SK-N-SH (cell line): Measurements from ENCODE around the gene KLK3. TPM values are rescaled to one million over a fixed set of nuclear protein-coding genes. Genes with fewer than 3 reads are reported as not detected.

Source experiments
- CTCF ChIA-PET: fragments of 300-600, 350-600 bp; formaldehyde crosslinking; extraction: SDS; loops from one replicate; lab custom pipeline; 2021; lab: Yijun Ruan, JAX
- POLR2A ChIA-PET: fragments of 350-600 bp; sonication (Branson Sonifier 250); formaldehyde crosslinking; extraction: SDS; loops from one replicate; lab custom pipeline; 2020; ENCODE audit warnings: antibody characterized with exemption, inconsistent platforms; lab: Yijun Ruan, JAX
- DNase-seq: peaks from one replicate; pipeline ENCODE4 v3.0.0; 2012
- H2AFZ ChIP-seq: fragments of 200-600 bp; sonication (generic); 2 replicates; pipeline ENCODE4 v1.8.1; 2016; ENCODE audit warnings: antibody characterized with exemption, mild to moderate bottlenecking, low read depth
- H3F3A ChIP-seq: fragments of 200-600 bp; sonication (generic); replicated peaks from 2 replicates; pipeline ENCODE3; 2016; ENCODE audit warnings: antibody characterized with exemption, mild to moderate bottlenecking; ENCODE audit not compliant: insufficient read depth
- H3K27ac ChIP-seq, 2 experiments: fragments of 200-500 bp in 1 of 2; fragments of 200-600 bp in 1 of 2; sonication (Bioruptor generic) in 1 of 2; sonication (generic), shearing (Covaris generic) in 1 of 2; 2 replicates each; pipeline versions ENCODE4 v1.5.1 to v1.6.1; 2014 to 2016; ENCODE audit warnings: low read depth in 2 of 2, inconsistent platforms in 1 of 2, low read length in 1 of 2, mild to moderate bottlenecking in 1 of 2, mixed read lengths in 1 of 2
- H3K27me3 ChIP-seq: fragments of 200-600 bp; sonication (generic), shearing (Covaris generic); 2 replicates; pipeline ENCODE4 v1.6.1; 2016; ENCODE audit warnings: mixed run types; ENCODE audit not compliant: insufficient read depth
- H3K36me3 ChIP-seq, 2 experiments: fragments of 200-500 bp in 1 of 2; fragments of 200-600 bp in 1 of 2; sonication (Bioruptor generic) in 1 of 2; sonication (generic) in 1 of 2; replicated peaks in 1 of 2; 2 replicates each; pipeline versions ENCODE3 to v1.5.1; 2014 to 2016; ENCODE audit warnings: low read length in 1 of 2, mild to moderate bottlenecking in 1 of 2; ENCODE audit not compliant: insufficient read depth in 2 of 2, control insufficient read depth in 1 of 2
- H3K4me1 ChIP-seq, 2 experiments: fragments of 200-500 bp in 1 of 2; fragments of 200-600 bp in 1 of 2; sonication (Bioruptor generic) in 1 of 2; sonication (generic), shearing (Covaris generic) in 1 of 2; 2 replicates each; pipeline versions ENCODE4 v1.5.1 to v1.6.1; 2014 to 2016; ENCODE audit warnings: low read depth in 1 of 2, low read length in 1 of 2, mixed run types in 1 of 2; ENCODE audit not compliant: insufficient read depth in 2 of 2, control insufficient read depth in 1 of 2
- H3K4me2 ChIP-seq: fragments of 200-600 bp; sonication (generic), shearing (Covaris generic); 2 replicates; pipeline ENCODE4 v1.6.1; 2017; ENCODE audit warnings: mixed run types
- H3K4me3 ChIP-seq, 2 experiments: fragments of 200-500 bp in 1 of 2; fragments of 200-600 bp in 1 of 2; sonication (Bioruptor generic) in 1 of 2; sonication (generic), shearing (Covaris generic) in 1 of 2; 2 replicates each; pipeline versions ENCODE4 v1.5.1 to v1.8.1; 2014 to 2016; ENCODE audit warnings: low read depth in 2 of 2, inconsistent platforms in 1 of 2, low read length in 1 of 2, mild to moderate bottlenecking in 1 of 2, mixed read lengths in 1 of 2, moderate library complexity in 1 of 2
- H3K79me2 ChIP-seq: fragments of 200-600 bp; sonication (generic); 2 replicates; pipeline ENCODE4 v1.8.1; 2017; ENCODE audit warnings: mild to moderate bottlenecking; ENCODE audit not compliant: insufficient read depth
- H3K9ac ChIP-seq: fragments of 200-600 bp; sonication (generic); 2 replicates; pipeline ENCODE4 v1.6.1; 2017; ENCODE audit warnings: mixed run types
- H3K9me2 ChIP-seq: fragments of 200-600 bp; sonication (generic); 2 replicates; pipeline ENCODE4 v1.6.1; 2017; ENCODE audit warnings: mixed run types
- H3K9me3 ChIP-seq: fragments of 200-600 bp; sonication (generic); 2 replicates; pipeline ENCODE4 v1.6.1; 2017; ENCODE audit warnings: mixed run types, mild to moderate bottlenecking, moderate library complexity
- H4K20me1 ChIP-seq: fragments of 200-600 bp; sonication (generic); 2 replicates; pipeline ENCODE4 v1.6.1; 2017; ENCODE audit warnings: mild to moderate bottlenecking, mixed run types; ENCODE audit not compliant: insufficient read depth
- ELF1 ChIP-seq: IDR thresholded peaks from 2 replicates; pipeline ENCODE4 v1.4.0; 2012
- EZH2phosphoT487 ChIP-seq: fragments of 200-600 bp; sonication (generic); IDR thresholded peaks from 2 replicates; pipeline ENCODE4 v1.6.1; 2017; ENCODE audit warnings: low read depth, mixed run types, mild to moderate bottlenecking, antibody characterized with exemption, moderate library complexity, borderline replicate concordance
- FOSL2 ChIP-seq: IDR thresholded peaks from 2 replicates; pipeline ENCODE4 v1.4.0; 2012; ENCODE audit warnings: low read depth, mild to moderate bottlenecking, moderate library complexity, borderline replicate concordance
- FOXJ3 ChIP-seq: sonication (generic); formaldehyde crosslinking; IDR thresholded peaks from 2 replicates; pipeline ENCODE4 v1.5.1; 2020; ENCODE audit warnings: mild to moderate bottlenecking, missing genetic modification reagents
- FOXM1 ChIP-seq: IDR thresholded peaks from 2 replicates; pipeline ENCODE4 v1.4.0; 2012; ENCODE audit warnings: low read depth, mild to moderate bottlenecking
- JUND ChIP-seq: IDR thresholded peaks from 2 replicates; pipeline ENCODE4 v1.4.0; 2012
- NFIC ChIP-seq: IDR thresholded peaks from 2 replicates; pipeline ENCODE4 v1.4.0; 2012; ENCODE audit warnings: borderline replicate concordance
- POLR2AphosphoS5 ChIP-seq: IDR thresholded peaks from 2 replicates; pipeline ENCODE4 v1.6.1; 2012; ENCODE audit warnings: low read depth, low read length
- RCOR1 ChIP-seq: fragments of 150-350 bp; IDR thresholded peaks from 2 replicates; pipeline ENCODE4 v1.6.1; 2017; ENCODE audit warnings: antibody characterized with exemption, low read length
- RFX5 ChIP-seq: IDR thresholded peaks from 2 replicates; pipeline ENCODE4 v1.6.1; 2012; ENCODE audit warnings: mild to moderate bottlenecking, improper control_type of control experiment, low read length
- SIN3A ChIP-seq: IDR thresholded peaks from 2 replicates; pipeline ENCODE4 v1.6.1; 2012; ENCODE audit warnings: low read depth, mild to moderate bottlenecking, low read length, moderate library complexity, borderline replicate concordance
- SMC3 ChIP-seq: IDR thresholded peaks from 2 replicates; pipeline ENCODE4 v1.6.1; 2012; ENCODE audit warnings: low read depth, low read length, improper control_type of control experiment
- TAF1 ChIP-seq: IDR thresholded peaks from 2 replicates; pipeline ENCODE4 v1.6.1; 2012; ENCODE audit warnings: low read depth, mild to moderate bottlenecking, low read length, moderate library complexity, borderline replicate concordance
- TEAD4 ChIP-seq: IDR thresholded peaks from 2 replicates; pipeline ENCODE4 v1.4.0; 2012; ENCODE audit warnings: mild to moderate bottlenecking, borderline replicate concordance; ENCODE audit not compliant: insufficient read depth
- YY1 ChIP-seq: IDR thresholded peaks from 2 replicates; pipeline ENCODE4 v1.4.0; 2012; ENCODE audit warnings: low read depth, mild to moderate bottlenecking
- WGBS: methylation state at CpG from one replicate; pipeline ENCODE4 v1.1.6; 2017; ENCODE audit warnings: low lambda C conversion rate; 5-methylcytosine and 5-hydroxymethylcytosine counted together
- polyA plus RNA-seq, 3 experiments: library from polyadenylated mRNA; depleted of rRNA; stranded (reverse); fragments of >200 nt; gene quantifications; 2 replicates each; pipeline ENCODE4 v1.2.3, GENCODE V29; 2012
- TF ChIP-seq, protein P1 (sequence below): IDR thresholded peaks from 2 replicates; pipeline ENCODE4 v1.4.0; 2012; ENCODE audit warnings: low read depth
- TF ChIP-seq, protein P2 (sequence below): IDR thresholded peaks from 2 replicates; pipeline ENCODE4 v1.4.0; 2012; ENCODE audit warnings: low read depth, borderline replicate concordance
- TF ChIP-seq, protein P3 (sequence below): IDR thresholded peaks from 2 replicates; pipeline ENCODE4 v1.6.1; 2012; ENCODE audit warnings: mild to moderate bottlenecking, low read depth, low read length, moderate library complexity
- TF ChIP-seq, protein P4 (sequence below): fragments of 150-350 bp; IDR thresholded peaks from 2 replicates; pipeline ENCODE4 v1.6.1; 2017; ENCODE audit warnings: antibody characterized with exemption, low read length, low read depth, borderline replicate concordance

Gene KLK3
- polyA plus RNA-seq, 1 of the 3 experiments (the other 2 are of a cell fraction) = not detected

DNA sequence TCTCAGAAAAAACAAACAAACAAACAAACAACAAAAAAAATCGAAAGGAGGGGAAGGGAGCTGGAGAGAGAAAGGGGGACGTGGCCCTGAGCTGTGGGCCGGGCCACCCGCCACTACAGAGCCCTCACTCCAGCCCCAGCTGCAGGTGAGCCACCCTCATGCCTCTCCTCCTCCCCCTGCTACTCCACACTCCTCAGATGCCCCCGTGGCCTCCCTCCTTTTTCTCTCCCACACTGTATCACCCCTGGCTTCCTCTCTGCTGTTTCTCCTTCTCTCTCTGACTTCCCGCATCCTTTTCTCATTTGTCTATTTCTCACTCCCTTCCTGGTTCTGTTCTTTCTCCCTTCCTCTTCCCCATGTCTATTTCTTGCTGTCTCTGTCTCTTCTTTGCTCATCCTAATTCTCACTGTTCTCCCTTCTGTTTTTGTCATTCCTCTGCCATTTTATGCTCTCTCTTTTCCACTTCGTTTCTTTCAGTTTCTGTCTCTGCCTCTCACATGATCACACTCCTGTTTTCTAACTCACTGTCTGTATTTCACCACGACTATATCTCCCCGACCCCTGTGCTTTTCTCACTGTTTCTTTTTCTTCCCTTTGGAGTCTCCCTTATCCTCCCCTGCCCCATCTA is 21.2 kb downstream of the KLK3 start:
- TF ChIP-seq RCOR1 = no peak
- WGBS = 6% methylated on average over 9 of the region's 9 CpGs
- H3K4me3 ChIP-seq = no peak overlapping the region

DNA sequence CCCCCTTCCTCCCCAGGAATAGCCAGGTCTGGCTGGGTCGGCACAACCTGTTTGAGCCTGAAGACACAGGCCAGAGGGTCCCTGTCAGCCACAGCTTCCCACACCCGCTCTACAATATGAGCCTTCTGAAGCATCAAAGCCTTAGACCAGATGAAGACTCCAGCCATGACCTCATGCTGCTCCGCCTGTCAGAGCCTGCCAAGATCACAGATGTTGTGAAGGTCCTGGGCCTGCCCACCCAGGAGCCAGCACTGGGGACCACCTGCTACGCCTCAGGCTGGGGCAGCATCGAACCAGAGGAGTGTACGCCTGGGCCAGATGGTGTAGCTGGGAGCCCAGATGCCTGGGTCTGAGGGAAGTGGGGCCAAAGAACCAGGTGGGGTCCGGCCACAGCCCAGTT is 21.7 kb downstream of the KLK3 start:
- Histone ChIP-seq H4K20me1 (no peaks in the 10 kb centered on the region), H3K9me2 (no peaks in the 10 kb centered on the region), H3K4me3 (no peak overlapping the region), H2AFZ (no peak overlapping the region), H3F3A (no peaks in the 10 kb centered on the region), H3K27me3 (peaks cover 71% of the 10 kb centered on the region), H3K36me3 (no peaks in the 10 kb centered on the region), H3K9ac (no peak overlapping the region), H3K79me2 (no peaks in the 10 kb centered on the region), H3K27ac (no peak overlapping the region), H3K4me1 (no peaks in the 10 kb centered on the region), H3K9me3 (no peaks in the 10 kb centered on the region), H3K4me2 (no peak overlapping the region)
- TF ChIP-seq FOSL2 (no peak), SIN3A (no peak), ELF1 (no peak), POLR2AphosphoS5 (no peak), FOXJ3 (CRISPR knock-in tag) (no peak), SMC3 (no peak), NFIC (no peak), JUND (no peak), YY1 (no peak), TAF1 (no peak), TEAD4 (no peak), FOXM1 (no peak)
- TF ChIP-seq, protein P1, sequence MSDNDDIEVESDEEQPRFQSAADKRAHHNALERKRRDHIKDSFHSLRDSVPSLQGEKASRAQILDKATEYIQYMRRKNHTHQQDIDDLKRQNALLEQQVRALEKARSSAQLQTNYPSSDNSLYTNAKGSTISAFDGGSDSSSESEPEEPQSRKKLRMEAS = no peak
- DNase-seq = no peak
- WGBS = 14% methylated on average over 6 of the region's 7 CpGs
- ChIA-PET POLR2A (no interaction called here), CTCF (no interaction called here)

More for the DNA sequence above, 21.2 kb downstream of the KLK3 start:
- no peak for DNase-seq
- Histone ChIP-seq H3K27me3 (peaks cover 66% of the 10 kb centered on the region), H3K9me2 (no peaks in the 10 kb centered on the region), H3K9me3 (no peaks in the 10 kb centered on the region), H3K79me2 (no peaks in the 10 kb centered on the region), H3F3A (no peaks in the 10 kb centered on the region), H3K4me2 (no peak overlapping the region), H3K4me1 (no peaks in the 10 kb centered on the region), H4K20me1 (no peaks in the 10 kb centered on the region), H3K9ac (no peak overlapping the region), H2AFZ (no peak overlapping the region), H3K27ac (no peak overlapping the region), H3K36me3 (no peaks in the 10 kb centered on the region)
- ChIA-PET POLR2A (no interaction called here), CTCF (no interaction called here)

DNA sequence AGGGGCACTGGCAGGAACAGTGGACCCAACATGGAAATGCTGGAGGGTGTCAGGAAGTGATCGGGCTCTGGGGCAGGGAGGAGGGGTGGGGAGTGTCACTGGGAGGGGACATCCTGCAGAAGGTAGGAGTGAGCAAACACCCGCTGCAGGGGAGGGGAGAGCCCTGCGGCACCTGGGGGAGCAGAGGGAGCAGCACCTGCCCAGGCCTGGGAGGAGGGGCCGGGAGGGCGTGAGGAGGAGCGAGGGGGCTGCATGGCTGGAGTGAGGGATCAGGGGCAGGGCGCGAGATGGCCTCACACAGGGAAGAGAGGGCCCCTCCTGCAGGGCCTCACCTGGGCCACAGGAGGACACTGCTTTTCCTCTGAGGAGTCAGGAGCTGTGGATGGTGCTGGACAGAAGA is 22.6 kb downstream of the KLK3 start:
- H4K20me1 ChIP-seq = no peaks in the 10 kb centered on the region
- no peak overlapping the region for H3K4me2 ChIP-seq
- ChIA-PET CTCF (no interaction called here), POLR2A (no interaction called here)
- H3K4me3 ChIP-seq = no peak overlapping the region
- H3K9me2 ChIP-seq = no peaks in the 10 kb centered on the region
- WGBS = 14% methylated on average over 8 of the region's 8 CpGs
- H3K9ac ChIP-seq = no peak overlapping the region
- H3F3A ChIP-seq = no peaks in the 10 kb centered on the region
- H3K27ac ChIP-seq = no peak overlapping the region
- no peak overlapping the region for H2AFZ ChIP-seq
- peaks cover 66% of the 10 kb centered on the region for H3K27me3 ChIP-seq
- no peaks in the 10 kb centered on the region for H3K36me3 ChIP-seq
- no peaks in the 10 kb centered on the region for H3K4me1 ChIP-seq
- DNase-seq = no peak
- H3K79me2 ChIP-seq = no peaks in the 10 kb centered on the region
- H3K9me3 ChIP-seq = no peaks in the 10 kb centered on the region
- TF ChIP-seq RFX5 (no peak), POLR2AphosphoS5 (no peak), RCOR1 (no peak), EZH2phosphoT487 (no peak)
- TF ChIP-seq, protein P2, sequence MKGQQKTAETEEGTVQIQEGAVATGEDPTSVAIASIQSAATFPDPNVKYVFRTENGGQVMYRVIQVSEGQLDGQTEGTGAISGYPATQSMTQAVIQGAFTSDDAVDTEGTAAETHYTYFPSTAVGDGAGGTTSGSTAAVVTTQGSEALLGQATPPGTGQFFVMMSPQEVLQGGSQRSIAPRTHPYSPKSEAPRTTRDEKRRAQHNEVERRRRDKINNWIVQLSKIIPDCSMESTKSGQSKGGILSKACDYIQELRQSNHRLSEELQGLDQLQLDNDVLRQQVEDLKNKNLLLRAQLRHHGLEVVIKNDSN = no peak
- TF ChIP-seq, protein P3, sequence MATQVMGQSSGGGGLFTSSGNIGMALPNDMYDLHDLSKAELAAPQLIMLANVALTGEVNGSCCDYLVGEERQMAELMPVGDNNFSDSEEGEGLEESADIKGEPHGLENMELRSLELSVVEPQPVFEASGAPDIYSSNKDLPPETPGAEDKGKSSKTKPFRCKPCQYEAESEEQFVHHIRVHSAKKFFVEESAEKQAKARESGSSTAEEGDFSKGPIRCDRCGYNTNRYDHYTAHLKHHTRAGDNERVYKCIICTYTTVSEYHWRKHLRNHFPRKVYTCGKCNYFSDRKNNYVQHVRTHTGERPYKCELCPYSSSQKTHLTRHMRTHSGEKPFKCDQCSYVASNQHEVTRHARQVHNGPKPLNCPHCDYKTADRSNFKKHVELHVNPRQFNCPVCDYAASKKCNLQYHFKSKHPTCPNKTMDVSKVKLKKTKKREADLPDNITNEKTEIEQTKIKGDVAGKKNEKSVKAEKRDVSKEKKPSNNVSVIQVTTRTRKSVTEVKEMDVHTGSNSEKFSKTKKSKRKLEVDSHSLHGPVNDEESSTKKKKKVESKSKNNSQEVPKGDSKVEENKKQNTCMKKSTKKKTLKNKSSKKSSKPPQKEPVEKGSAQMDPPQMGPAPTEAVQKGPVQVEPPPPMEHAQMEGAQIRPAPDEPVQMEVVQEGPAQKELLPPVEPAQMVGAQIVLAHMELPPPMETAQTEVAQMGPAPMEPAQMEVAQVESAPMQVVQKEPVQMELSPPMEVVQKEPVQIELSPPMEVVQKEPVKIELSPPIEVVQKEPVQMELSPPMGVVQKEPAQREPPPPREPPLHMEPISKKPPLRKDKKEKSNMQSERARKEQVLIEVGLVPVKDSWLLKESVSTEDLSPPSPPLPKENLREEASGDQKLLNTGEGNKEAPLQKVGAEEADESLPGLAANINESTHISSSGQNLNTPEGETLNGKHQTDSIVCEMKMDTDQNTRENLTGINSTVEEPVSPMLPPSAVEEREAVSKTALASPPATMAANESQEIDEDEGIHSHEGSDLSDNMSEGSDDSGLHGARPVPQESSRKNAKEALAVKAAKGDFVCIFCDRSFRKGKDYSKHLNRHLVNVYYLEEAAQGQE = no peak
- TF ChIP-seq, protein P4, sequence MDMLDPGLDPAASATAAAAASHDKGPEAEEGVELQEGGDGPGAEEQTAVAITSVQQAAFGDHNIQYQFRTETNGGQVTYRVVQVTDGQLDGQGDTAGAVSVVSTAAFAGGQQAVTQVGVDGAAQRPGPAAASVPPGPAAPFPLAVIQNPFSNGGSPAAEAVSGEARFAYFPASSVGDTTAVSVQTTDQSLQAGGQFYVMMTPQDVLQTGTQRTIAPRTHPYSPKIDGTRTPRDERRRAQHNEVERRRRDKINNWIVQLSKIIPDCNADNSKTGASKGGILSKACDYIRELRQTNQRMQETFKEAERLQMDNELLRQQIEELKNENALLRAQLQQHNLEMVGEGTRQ = no peak
